ENCODE results near the gene DNAJB8.

DNAJB8 gene

GRCh38 chr3:128473737-128474136 is 7.0 kb upstream of the DNAJB8 start:
- no peak overlapping the region for H3K4me3 ChIP-seq (ENCODE audit: low read depth, low read length)
- TF ChIP-seq CTCF (IDR thresholded peaks at IDR 0.05; ENCODE audit: low read depth, low read length) = no peak
- in situ Hi-C loops (cut with HindIII; ENCODE audit: low sequenced_read_pairs) = no loop called here
- no peak for DNase-seq (ENCODE audit: low read depth, low spot score)

- in situ Hi-C loops (cut with HindIII; ENCODE audit: low sequenced_read_pairs) = no loop called here
- DNase-seq (ENCODE audit: low read depth, low spot score) = no peak
- TF ChIP-seq CTCF (IDR thresholded peaks at IDR 0.05; ENCODE audit: low read depth, low read length) = no peak
- H3K4me3 ChIP-seq (ENCODE audit: low read depth, low read length) = no peak overlapping the region
Measured at GRCh38 chr3:128473180-128473519, 6.5 kb upstream of the DNAJB8 start.

- in situ Hi-C loops (cut with HindIII; ENCODE audit: low sequenced_read_pairs) = no loop called here
- H3K4me3 ChIP-seq (ENCODE audit: low read depth, low read length) = no peak overlapping the region
- no peak for DNase-seq (ENCODE audit: low read depth, low spot score)
- no peak for TF ChIP-seq CTCF (IDR thresholded peaks at IDR 0.05; ENCODE audit: low read depth, low read length)
Measured at GRCh38 chr3:128472449-128473179, 5.9 kb upstream of the DNAJB8 start.

- in situ Hi-C loops (cut with HindIII; ENCODE audit: low sequenced_read_pairs) = no loop called here
- no peak for TF ChIP-seq CTCF (IDR thresholded peaks at IDR 0.05; ENCODE audit: low read depth, low read length)
- no peak for DNase-seq (ENCODE audit: low read depth, low spot score)
- H3K4me3 ChIP-seq (ENCODE audit: low read depth, low read length) = no peak overlapping the region
Measured at GRCh38 chr3:128471720-128472119, 5.0 kb upstream of the DNAJB8 start.

- TF ChIP-seq CTCF (IDR thresholded peaks at IDR 0.05; ENCODE audit: low read depth, low read length) = no peak
- DNase-seq (ENCODE audit: low read depth, low spot score) = no peak
- in situ Hi-C loops (cut with HindIII; ENCODE audit: low sequenced_read_pairs) = no loop called here
- H3K4me3 ChIP-seq (ENCODE audit: low read depth, low read length) = no peak overlapping the region
Measured at GRCh38 chr3:128471110-128471509, 4.4 kb upstream of the DNAJB8 start.

- TF ChIP-seq CTCF (IDR thresholded peaks at IDR 0.05; ENCODE audit: low read depth, low read length) = no peak
- no peak for DNase-seq (ENCODE audit: low read depth, low spot score)
- in situ Hi-C loops (cut with HindIII; ENCODE audit: low sequenced_read_pairs) = no loop called here
- no peak overlapping the region for H3K4me3 ChIP-seq (ENCODE audit: low read depth, low read length)
Measured at GRCh38 chr3:128470134-128470899, 3.6 kb upstream of the DNAJB8 start.
